Natural killer cell (primary cell): ENCODE measurements around the gene GIMAP2. TPM values are rescaled to one million over a fixed set of nuclear protein-coding genes. Genes with fewer than 3 reads are reported as not detected.

Experiments used
- ATAC-seq, 3 donors: fragments of 150-1000 bp in 2 of 3; fragments of 200-7000 bp in 1 of 3; cut with Tn5 transposase; 1 replicate in 1 of 3; 2 replicates in 2 of 3; pipeline ENCODE4 v1.10.0; 2021; ENCODE audit warnings: mild to moderate bottlenecking in 2 of 3, moderate library complexity in 2 of 3
- DNase-seq, 2 donors: peaks; one replicate each; pipeline versions ENCODE4 v3.0.0 to v3.0.0-alpha.2; 2013 to 2021; ENCODE audit warnings: mixed read lengths in 1 of 2
- H3K27ac ChIP-seq: one replicate; pipeline ENCODE4 v1.5.1; 2013; ENCODE audit warnings: mild to moderate bottlenecking, low read length
- H3K27me3 ChIP-seq: one replicate; pipeline ENCODE4 v1.6.1; 2013; ENCODE audit warnings: low read length; ENCODE audit not compliant: control insufficient read depth, insufficient read depth
- H3K36me3 ChIP-seq: one replicate; pipeline ENCODE4 v1.6.1; 2013; ENCODE audit warnings: low read length; ENCODE audit not compliant: control insufficient read depth, insufficient read depth
- H3K4me1 ChIP-seq: one replicate; pipeline ENCODE4 v1.6.1; 2013; ENCODE audit warnings: low read length; ENCODE audit not compliant: control insufficient read depth, insufficient read depth
- H3K4me3 ChIP-seq: one replicate; pipeline ENCODE4 v1.5.1; 2013; ENCODE audit warnings: low read length
- H3K9me3 ChIP-seq: one replicate; pipeline ENCODE4 v1.6.1; 2013; ENCODE audit warnings: low read length; ENCODE audit not compliant: control insufficient read depth, insufficient read depth
- H3K27ac Mint-ChIP-seq, 2 donors: one replicate each; pipeline ENCODE4 v1.8.0; 2022; ENCODE audit warnings: mild to moderate bottlenecking in 2 of 2, mixed read lengths in 2 of 2, moderate library complexity in 1 of 2
- H3K27me3 Mint-ChIP-seq, 2 donors: one replicate each; pipeline ENCODE4 v1.8.0; 2022; ENCODE audit warnings: low read depth in 2 of 2, mixed read lengths in 2 of 2
- H3K36me3 Mint-ChIP-seq: one replicate; pipeline ENCODE4 v1.8.0; 2022; ENCODE audit warnings: mixed read lengths
- H3K4me1 Mint-ChIP-seq, 2 donors: one replicate each; pipeline ENCODE4 v1.8.0; 2022; ENCODE audit warnings: mixed read lengths in 2 of 2
- H3K4me3 Mint-ChIP-seq: one replicate; pipeline ENCODE4 v1.8.0; 2022; ENCODE audit warnings: mild to moderate bottlenecking, moderate library complexity, mixed read lengths
- H3K9me3 Mint-ChIP-seq, 2 donors: one replicate each; pipeline ENCODE4 v1.8.0; 2022; ENCODE audit warnings: mixed read lengths in 2 of 2
- CTCF ChIP-seq: fragments of 200-600 bp; IDR thresholded peaks from one replicate; pipeline ENCODE4 v1.8.0; 2022; ENCODE audit warnings: antibody characterized with exemption
- WGBS: methylation state at CpG from one replicate; pipeline ENCODE4 v1.1.7; 2013; ENCODE audit warnings: missing lambda C conversion rate; ENCODE audit not compliant: insufficient coverage; 5-methylcytosine and 5-hydroxymethylcytosine counted together
- intact Hi-C: fragments of 100-400 bp; cut with micrococcal nuclease; formaldehyde crosslinking; loops from one replicate; pipeline ENCODE4 v1.14.2; 2022
- total RNA-seq, 4 donors: library from RNA; stranded (reverse); fragments of 120-200 nt in 1 of 4; gene quantifications; one replicate each; pipeline versions ENCODE4 v1.2.3 to v1.2.4, GENCODE V29; 2013 to 2022

GIMAP2 gene
- total RNA-seq, 3 donors from 2014 or later (not counting 1 experiment from before 2014, with no cell fraction given), result 47.5 to 77.5 (median 61.0) TPM

- ATAC-seq (no peak), DNase-seq (no peak)
- Histone ChIP-seq H3K9me3 (no peaks in the 10 kb centered on the region), H3K4me1 (peaks cover 56% of the 10 kb centered on the region), H3K4me3 (no peak overlapping the region), H3K36me3 (peaks cover 59% of the 10 kb centered on the region), H3K27me3 (no peaks in the 10 kb centered on the region), H3K27ac (no peak overlapping the region)
- H3K27me3 Mint-ChIP-seq, result no peaks in the 10 kb centered on the region
- no peak for TF ChIP-seq CTCF
- intact Hi-C loops, result loop anchor here (5.0 kb wide), 1 partner anchor 32 kb away; no protein-coding TSS in a partner anchor
- WGBS, result 97% methylated on average over 52 of the region's 52 CpGs
- H3K9me3 Mint-ChIP-seq, result no peaks in the 10 kb centered on the region
- peak overlapping the region; percentile 92 to 93 for H3K27ac Mint-ChIP-seq
- peaks cover 47% of the 10 kb centered on the region for H3K36me3 Mint-ChIP-seq
- peaks cover 93% of the 10 kb centered on the region in 2 donors for H3K4me1 Mint-ChIP-seq
- H3K4me3 Mint-ChIP-seq, result peak overlapping the region; percentile 87
These were observed 34.7 kb downstream of the GIMAP2 start for GRCh38 chr7:150719960-150720891.

GRCh38 chr7:150721970-150722373 is 36.5 kb downstream of the GIMAP2 start:
- Mint-ChIP-seq H3K27me3 (no peaks in the 10 kb centered on the region), H3K9me3 (peaks cover 3% of the 10 kb centered on the region in 2 donors), H3K4me1 (peaks cover 80 to 82% of the 10 kb centered on the region in 2 donors), H3K4me3 (peak overlapping the region; percentile 66), H3K27ac (peak overlapping the region; percentile 67 to 92), H3K36me3 (peaks cover 47% of the 10 kb centered on the region)
- H3K27me3 ChIP-seq, result no peaks in the 10 kb centered on the region
- H3K9me3 ChIP-seq, result peaks cover 4% of the 10 kb centered on the region
- peaks cover 59% of the 10 kb centered on the region for H3K36me3 ChIP-seq
- no peak overlapping the region for H3K27ac ChIP-seq
- 93% methylated on average over 11 of the region's 11 CpGs for WGBS
- ATAC-seq (no peak), DNase-seq (peak in 1 of 2 donors; percentile 9)
- peaks cover 46% of the 10 kb centered on the region for H3K4me1 ChIP-seq
- no peak overlapping the region for H3K4me3 ChIP-seq
- no peak for TF ChIP-seq CTCF
- intact Hi-C loops, result no loop called here

- Mint-ChIP-seq H3K27ac (peak overlapping the region; percentile 67 to 92), H3K4me3 (peak overlapping the region; percentile 41), H3K4me1 (peaks cover 76 to 77% of the 10 kb centered on the region in 2 donors), H3K9me3 (peaks cover 3% of the 10 kb centered on the region in 2 donors), H3K36me3 (peaks cover 49% of the 10 kb centered on the region), H3K27me3 (no peaks in the 10 kb centered on the region)
- Histone ChIP-seq H3K36me3 (peaks cover 59% of the 10 kb centered on the region), H3K27ac (no peak overlapping the region), H3K9me3 (peaks cover 6% of the 10 kb centered on the region), H3K27me3 (no peaks in the 10 kb centered on the region), H3K4me3 (no peak overlapping the region), H3K4me1 (peaks cover 46% of the 10 kb centered on the region)
- no peak for ATAC-seq
- DNase-seq, result peak in 1 of 2 donors; percentile 8
- TF ChIP-seq CTCF, result no peak
- WGBS, result 95% methylated on average over 8 of the region's 12 CpGs
- intact Hi-C loops, result no loop called here
These were observed 37.0 kb downstream of the GIMAP2 start for GRCh38 chr7:150722431-150722931.
